ENCODE measurements around the gene STXBP5L.
"Not testable (repeated sequence)": the region's sequence is repeated elsewhere in the genome, so short reads cannot be mapped to it uniquely, and the experiment has no call there.

The STXBP5L gene

DNA sequence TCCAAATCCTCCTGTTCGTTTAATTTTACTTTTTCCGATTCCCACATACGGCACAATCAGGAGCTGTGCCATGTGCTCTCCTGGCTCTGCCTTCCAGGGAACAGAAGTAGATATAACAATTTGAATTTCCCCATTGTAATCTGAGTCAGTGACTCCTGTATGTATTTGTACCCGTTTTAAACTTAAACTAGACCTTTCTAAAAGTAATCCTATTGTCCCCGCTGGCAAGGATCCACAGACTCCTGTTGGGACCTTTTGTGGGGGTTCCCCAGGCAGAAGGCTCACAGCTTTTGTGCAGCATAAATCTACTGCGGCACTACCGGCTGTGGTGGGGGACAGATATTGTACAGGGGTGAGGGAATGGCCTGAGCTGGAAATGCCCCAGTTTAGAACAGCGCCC lies 490.0 kb downstream of the STXBP5L start:
- H3K27ac Mint-ChIP-seq; H3K27me3 Mint-ChIP-seq (ENCODE audit: low read depth); H3K36me3 Mint-ChIP-seq (ENCODE audit: low read depth); H3K9me3 Mint-ChIP-seq; H3K4me3 Mint-ChIP-seq; H3K4me1 Mint-ChIP-seq (ENCODE audit: low read depth): not testable (repeated sequence)

DNA sequence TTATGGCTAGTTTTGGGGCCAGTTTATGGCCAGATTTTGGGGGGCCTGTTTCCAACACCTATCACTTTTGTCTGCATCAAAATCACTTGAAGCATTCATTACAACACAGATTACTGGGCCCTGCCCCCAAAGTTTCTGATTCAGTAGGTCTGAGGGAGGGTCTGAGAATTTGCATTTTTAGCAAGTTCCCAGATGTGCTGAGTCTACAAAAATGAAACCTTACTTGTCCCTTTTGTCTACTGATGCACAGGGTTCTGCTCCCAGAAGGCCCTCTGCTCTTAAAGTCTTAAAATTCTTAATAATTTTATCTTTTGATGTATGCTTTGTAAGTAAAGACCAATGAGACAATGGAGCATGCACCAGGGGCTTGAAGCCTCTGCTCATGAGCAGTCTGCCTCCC lies 491.8 kb downstream of the STXBP5L start:
- no peaks in the 10 kb centered on the region for H3K9me3 Mint-ChIP-seq
- no peaks in the 10 kb centered on the region for H3K4me1 Mint-ChIP-seq (ENCODE audit: low read depth)
- no peak overlapping the region for H3K4me3 Mint-ChIP-seq
- H3K27me3 Mint-ChIP-seq (ENCODE audit: low read depth) = peaks cover 3% of the 10 kb centered on the region
- no peaks in the 10 kb centered on the region for H3K36me3 Mint-ChIP-seq (ENCODE audit: low read depth)
- no peak overlapping the region for H3K27ac Mint-ChIP-seq

DNA sequence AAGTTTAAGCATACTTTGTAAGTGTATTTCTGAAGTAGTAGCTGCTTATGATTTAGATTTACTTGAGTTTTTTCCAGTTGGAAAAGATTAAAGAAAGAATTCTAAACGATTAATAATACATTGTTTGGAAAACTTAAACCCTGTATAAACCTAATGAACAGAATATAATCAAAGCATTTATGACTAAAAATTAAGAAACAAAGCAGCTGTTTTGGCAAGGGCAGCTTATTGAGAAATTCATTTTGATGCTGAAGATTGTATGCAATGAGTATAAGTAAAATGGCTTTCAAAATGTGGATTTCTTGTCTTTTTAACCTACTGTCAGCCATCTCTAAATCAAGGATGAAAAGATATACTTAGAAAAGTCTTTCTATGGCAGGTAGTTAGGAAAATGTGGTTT lies 497.6 kb downstream of the STXBP5L start:
- H3K27ac Mint-ChIP-seq = no peak overlapping the region

DNA sequence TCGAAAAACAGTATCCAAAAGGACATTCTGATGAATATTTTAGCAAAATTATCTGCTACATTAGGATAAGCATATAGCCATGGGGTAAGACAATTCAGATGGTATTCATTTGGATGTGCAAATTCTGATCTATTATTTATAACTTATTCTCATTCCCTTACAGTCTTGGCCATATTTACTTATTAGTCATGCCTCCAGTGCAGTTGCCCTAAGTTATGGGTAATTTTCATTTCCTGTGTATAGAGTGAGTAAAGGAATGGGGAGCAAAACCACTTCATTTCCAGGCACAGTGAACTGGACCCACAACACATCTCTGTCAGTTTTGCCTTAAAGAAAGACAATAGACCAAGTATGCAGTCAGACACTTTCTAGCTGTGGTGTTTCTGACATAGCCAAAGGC lies 503.5 kb downstream of the STXBP5L start:
- Mint-ChIP-seq H3K27me3 (ENCODE audit: low read depth) (no peaks in the 10 kb centered on the region), H3K4me1 (ENCODE audit: low read depth) (no peaks in the 10 kb centered on the region), H3K27ac (no peak overlapping the region), H3K9me3 (no peaks in the 10 kb centered on the region), H3K36me3 (ENCODE audit: low read depth) (no peaks in the 10 kb centered on the region), H3K4me3 (no peak overlapping the region)

More for the DNA sequence above, 497.6 kb downstream of the STXBP5L start:
- H3K9me3 Mint-ChIP-seq = no peaks in the 10 kb centered on the region
- no peak overlapping the region for H3K4me3 Mint-ChIP-seq
- H3K36me3 Mint-ChIP-seq (ENCODE audit: low read depth) = no peaks in the 10 kb centered on the region
- no peaks in the 10 kb centered on the region for H3K4me1 Mint-ChIP-seq (ENCODE audit: low read depth)
- H3K27me3 Mint-ChIP-seq (ENCODE audit: low read depth) = no peaks in the 10 kb centered on the region

DNA sequence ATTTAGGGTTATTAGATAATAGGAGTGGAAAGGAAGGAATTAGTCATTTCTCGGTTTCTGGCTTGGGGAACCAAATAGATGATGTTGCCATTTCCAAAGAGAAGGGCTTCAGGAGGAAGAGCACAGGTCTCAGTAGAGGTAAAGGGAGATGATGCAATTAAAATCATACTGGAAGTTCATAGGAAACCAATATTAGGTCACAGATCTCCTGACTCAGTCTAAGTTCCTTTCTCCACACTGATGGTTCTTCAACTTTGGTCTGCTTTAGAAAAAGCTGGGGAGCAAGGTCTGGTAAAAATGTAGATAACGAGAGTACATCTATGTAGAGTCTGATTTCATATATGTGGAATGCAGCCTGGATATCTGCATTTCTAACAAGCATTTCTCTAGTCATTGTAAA lies 506.9 kb downstream of the STXBP5L start:
- no peaks in the 10 kb centered on the region for H3K9me3 Mint-ChIP-seq
- H3K27ac Mint-ChIP-seq = no peak overlapping the region
- H3K4me1 Mint-ChIP-seq (ENCODE audit: low read depth) = no peaks in the 10 kb centered on the region
- peaks cover 2% of the 10 kb centered on the region for H3K36me3 Mint-ChIP-seq (ENCODE audit: low read depth)
- H3K27me3 Mint-ChIP-seq (ENCODE audit: low read depth) = no peaks in the 10 kb centered on the region
- H3K4me3 Mint-ChIP-seq = no peak overlapping the region

DNA sequence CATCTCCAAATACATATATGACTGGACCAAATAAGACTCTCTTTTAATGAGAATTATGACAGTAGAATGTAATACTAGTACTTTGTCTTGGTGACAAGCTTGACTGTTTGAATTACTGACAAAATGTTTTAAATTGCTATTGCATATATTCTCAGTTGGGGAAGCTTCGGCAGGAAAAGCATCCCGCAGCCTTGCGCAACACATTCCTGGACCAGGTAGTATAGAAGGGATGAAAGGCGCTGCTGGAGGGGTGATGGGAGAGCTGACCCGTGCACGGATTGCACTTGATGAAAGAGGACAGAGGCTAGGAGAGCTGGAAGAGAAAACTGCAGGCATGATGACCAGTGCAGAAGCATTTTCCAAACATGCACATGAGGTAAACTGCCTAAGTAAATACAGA lies 510.2 kb downstream of the STXBP5L start:
- H3K36me3 Mint-ChIP-seq (ENCODE audit: low read depth) = peaks cover 2% of the 10 kb centered on the region
- no peaks in the 10 kb centered on the region for H3K9me3 Mint-ChIP-seq
- no peaks in the 10 kb centered on the region for H3K27me3 Mint-ChIP-seq (ENCODE audit: low read depth)
- H3K27ac Mint-ChIP-seq = no peak overlapping the region
- no peak overlapping the region for H3K4me3 Mint-ChIP-seq
- H3K4me1 Mint-ChIP-seq (ENCODE audit: low read depth) = peaks cover 1% of the 10 kb centered on the region

DNA sequence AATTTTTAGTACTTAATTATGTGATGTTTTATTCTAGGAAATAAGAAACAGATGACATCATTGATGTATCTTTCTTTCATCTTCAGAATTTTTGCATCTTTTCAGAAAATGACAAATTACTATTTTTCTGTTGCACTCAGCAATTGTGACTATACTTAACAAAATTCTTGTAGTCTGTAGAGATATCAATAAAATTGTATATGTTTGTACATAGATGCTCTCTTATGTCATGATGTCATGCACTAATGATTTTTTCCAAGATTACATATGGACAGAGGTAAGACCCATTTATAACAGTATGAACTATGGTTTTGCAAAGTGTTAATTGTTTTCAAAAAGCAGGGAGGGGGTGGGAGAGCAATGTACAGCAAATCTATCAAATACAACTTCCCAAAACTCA lies 516.5 kb downstream of the STXBP5L start:
- no peak overlapping the region for H3K27ac Mint-ChIP-seq
- no peaks in the 10 kb centered on the region for H3K27me3 Mint-ChIP-seq (ENCODE audit: low read depth)
- H3K9me3 Mint-ChIP-seq = no peaks in the 10 kb centered on the region

DNA sequence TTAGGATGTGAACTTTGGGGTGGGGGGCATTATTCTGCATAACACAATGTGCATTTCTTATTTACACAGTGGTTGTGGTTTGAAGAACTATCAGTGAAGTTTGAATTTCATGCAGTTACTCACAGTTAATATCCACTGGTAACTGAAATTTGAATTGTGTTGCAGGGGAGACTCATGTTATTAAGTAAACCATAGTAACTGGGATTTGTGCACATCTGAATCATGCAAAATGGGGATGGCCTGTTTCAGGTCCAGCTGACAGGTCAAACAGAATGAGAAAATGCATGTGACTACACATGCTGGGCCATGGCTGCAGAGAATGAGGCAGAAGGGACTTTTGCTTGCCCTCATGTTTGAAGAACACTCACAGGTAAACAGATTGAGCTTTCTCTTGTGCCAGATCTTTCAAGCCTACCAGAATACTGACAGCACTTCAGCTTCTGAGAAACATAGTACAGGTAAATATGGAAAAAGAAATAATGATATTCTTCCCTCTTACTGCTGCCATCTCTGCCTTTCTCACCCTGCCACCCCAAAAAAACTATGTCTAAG lies 522.7 kb downstream of the STXBP5L start:
- Mint-ChIP-seq H3K4me1 (ENCODE audit: low read depth) (peaks cover 15% of the 10 kb centered on the region), H3K9me3 (no peaks in the 10 kb centered on the region), H3K4me3 (no peak overlapping the region), H3K27ac (no peak overlapping the region), H3K36me3 (ENCODE audit: low read depth) (peaks cover 29% of the 10 kb centered on the region), H3K27me3 (ENCODE audit: low read depth) (no peaks in the 10 kb centered on the region)

More for the DNA sequence above, 516.5 kb downstream of the STXBP5L start:
- Mint-ChIP-seq H3K4me3 (no peak overlapping the region), H3K4me1 (ENCODE audit: low read depth) (peaks cover 2% of the 10 kb centered on the region), H3K36me3 (ENCODE audit: low read depth) (peaks cover 17% of the 10 kb centered on the region)

DNA sequence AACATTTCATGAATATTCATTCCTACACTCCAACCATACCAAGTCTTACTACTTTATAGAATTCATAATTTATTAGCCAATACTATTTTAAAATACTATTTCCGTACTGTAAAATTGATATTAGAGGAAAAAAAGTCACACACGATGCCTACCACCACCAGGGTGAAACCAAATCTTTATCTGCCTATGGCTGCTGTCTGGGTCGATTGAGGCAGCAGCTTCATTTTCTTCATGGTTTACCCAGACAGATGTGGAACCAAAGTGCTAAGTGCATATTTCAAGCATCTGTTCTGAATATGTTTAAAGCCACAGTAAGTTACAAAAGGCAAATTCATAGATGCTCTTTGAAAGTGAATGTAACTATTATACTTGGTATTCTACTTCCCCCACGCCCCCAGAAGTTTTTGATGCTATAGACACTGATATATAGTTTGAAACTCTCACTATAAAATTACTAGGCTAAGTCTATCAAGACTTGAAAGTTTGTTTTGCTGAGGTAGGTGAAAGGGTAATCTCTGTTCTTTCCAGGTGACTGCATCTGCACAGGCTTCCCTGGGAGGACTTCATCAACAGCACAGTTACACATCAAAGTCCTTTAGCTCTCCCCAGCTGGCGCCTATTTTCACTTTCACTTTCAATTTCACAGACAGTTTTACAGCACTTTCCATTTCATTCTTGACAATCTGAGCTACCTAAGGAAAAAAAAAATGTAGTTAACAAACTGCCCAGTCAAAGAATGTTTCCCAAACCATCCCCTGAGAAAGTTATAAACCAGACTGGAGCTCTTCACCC lies 523.9 kb downstream of the STXBP5L start:
- Mint-ChIP-seq H3K27me3 (ENCODE audit: low read depth) (no peaks in the 10 kb centered on the region), H3K4me3 (peak overlapping the region; percentile 6), H3K4me1 (ENCODE audit: low read depth) (peaks cover 15% of the 10 kb centered on the region), H3K9me3 (no peaks in the 10 kb centered on the region), H3K36me3 (ENCODE audit: low read depth) (peaks cover 34% of the 10 kb centered on the region), H3K27ac (peak overlapping the region; percentile 43)

DNA sequence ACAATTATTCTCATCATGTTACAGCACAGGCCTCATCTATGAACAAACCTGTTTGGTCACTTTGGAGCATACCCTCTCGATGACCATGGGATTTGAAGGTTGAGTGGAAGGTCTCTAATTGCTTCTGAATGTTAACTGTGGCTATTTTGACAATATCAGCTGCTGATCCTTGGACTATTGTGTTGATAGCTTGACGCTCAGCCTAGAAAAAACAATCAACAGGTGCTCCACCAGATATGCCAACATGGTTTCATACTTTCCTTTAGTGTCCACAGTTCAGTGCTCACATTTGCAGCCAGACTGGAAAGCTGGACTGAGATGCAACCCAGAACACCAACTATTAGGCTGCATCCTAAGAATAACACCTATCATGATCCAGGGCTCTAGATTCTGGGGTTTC lies 528.1 kb downstream of the STXBP5L start:
- Mint-ChIP-seq H3K4me3 (no peak overlapping the region), H3K36me3 (ENCODE audit: low read depth) (peaks cover 15% of the 10 kb centered on the region), H3K9me3 (no peaks in the 10 kb centered on the region), H3K27ac (no peak overlapping the region), H3K4me1 (ENCODE audit: low read depth) (peaks cover 15% of the 10 kb centered on the region), H3K27me3 (ENCODE audit: low read depth) (no peaks in the 10 kb centered on the region)

DNA sequence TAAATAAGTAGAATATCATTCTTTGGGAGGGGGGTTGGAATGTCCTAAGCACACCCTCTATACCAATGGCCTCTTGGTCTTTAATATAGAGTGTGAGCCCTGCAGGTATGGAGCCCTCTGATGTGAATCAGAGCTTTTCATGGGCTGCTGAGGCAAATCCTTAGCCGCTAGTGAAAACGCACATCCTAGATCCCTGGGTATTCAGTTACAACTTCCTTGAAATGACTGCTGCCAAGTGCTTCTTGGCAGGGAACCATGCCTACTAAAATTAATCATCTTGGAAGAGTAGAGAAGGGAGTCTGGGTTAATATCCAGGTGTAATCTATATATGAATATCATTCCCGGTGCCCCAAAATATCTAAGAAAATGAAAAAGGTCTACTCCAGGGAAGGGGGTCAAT lies 528.6 kb downstream of the STXBP5L start:
- peaks cover 15% of the 10 kb centered on the region for H3K36me3 Mint-ChIP-seq (ENCODE audit: low read depth)
- H3K27me3 Mint-ChIP-seq (ENCODE audit: low read depth) = no peaks in the 10 kb centered on the region
- peaks cover 15% of the 10 kb centered on the region for H3K4me1 Mint-ChIP-seq (ENCODE audit: low read depth)
- no peak overlapping the region for H3K27ac Mint-ChIP-seq
- no peaks in the 10 kb centered on the region for H3K9me3 Mint-ChIP-seq
- H3K4me3 Mint-ChIP-seq = no peak overlapping the region

DNA sequence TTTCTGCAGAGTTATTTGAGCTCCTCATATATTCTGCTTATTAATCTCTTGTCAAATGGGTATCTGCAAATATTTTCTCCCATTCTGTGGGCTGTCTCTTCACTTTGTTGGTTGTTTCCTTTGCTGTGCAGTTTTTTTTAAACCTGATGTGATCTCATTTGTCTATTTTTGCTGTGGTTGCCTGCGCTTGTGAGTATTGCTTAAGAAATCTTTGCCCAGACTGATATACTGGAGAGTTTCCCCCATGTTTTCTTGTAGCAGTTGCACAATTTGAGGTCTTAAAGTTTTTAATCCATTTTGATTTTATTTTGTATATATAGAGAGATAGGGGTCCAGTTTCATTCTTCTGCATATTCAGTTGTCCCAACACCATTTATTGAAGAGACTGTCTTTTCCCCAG lies 535.5 kb downstream of the STXBP5L start:
- Mint-ChIP-seq H3K4me1 (ENCODE audit: low read depth) (no peaks in the 10 kb centered on the region), H3K4me3 (no peak overlapping the region), H3K27ac (no peak overlapping the region), H3K36me3 (ENCODE audit: low read depth) (peaks cover 29% of the 10 kb centered on the region), H3K27me3 (ENCODE audit: low read depth) (no peaks in the 10 kb centered on the region), H3K9me3 (peaks cover 3% of the 10 kb centered on the region)

DNA sequence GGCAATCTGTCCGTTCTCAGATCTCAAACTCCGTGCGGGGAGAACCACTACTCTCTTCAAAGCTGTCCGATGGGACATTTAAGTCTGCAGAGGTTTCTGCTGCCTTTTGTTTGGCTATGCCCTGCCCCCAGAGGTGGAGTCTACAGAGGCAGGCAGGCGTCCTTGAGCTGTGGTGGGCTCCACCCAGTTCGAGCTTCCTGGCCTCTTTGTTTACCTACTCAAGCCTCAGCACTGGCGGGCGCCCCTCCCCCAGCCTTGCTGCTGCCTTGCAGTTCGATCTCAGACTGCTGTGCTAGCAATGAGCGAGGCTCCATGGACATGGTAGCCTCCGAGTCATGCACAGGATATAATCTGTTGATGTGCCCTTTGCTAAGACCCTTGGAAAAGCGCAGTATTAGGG lies 543.7 kb downstream of the STXBP5L start:
- not testable (repeated sequence) for H3K4me3 Mint-ChIP-seq; H3K27ac Mint-ChIP-seq; H3K9me3 Mint-ChIP-seq; H3K27me3 Mint-ChIP-seq (ENCODE audit: low read depth); H3K4me1 Mint-ChIP-seq (ENCODE audit: low read depth)
- H3K36me3 Mint-ChIP-seq (ENCODE audit: low read depth) = peaks cover 54% of the 10 kb centered on the region

DNA sequence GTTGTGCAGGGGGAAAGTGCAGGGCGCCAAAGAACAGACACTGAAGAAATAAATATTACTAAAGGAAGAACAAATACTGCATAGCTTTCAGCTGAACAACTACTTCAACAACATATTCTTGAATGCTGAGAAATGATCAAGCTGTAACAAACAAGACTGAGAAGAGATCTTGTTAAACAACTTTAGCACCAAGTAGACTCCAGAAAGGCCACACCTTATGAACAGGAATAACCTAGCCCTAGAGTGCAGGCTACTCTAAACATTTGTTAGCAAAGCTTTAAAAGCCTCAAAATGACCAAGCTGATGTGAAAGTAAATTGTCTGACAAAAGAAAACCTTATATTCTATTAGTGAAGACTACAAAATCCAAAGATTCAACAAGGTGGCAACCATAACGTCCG lies 554.6 kb downstream of the STXBP5L start:
- Mint-ChIP-seq H3K27me3 (ENCODE audit: low read depth) (no peaks in the 10 kb centered on the region), H3K36me3 (ENCODE audit: low read depth) (peaks cover 55% of the 10 kb centered on the region), H3K4me3 (no peak overlapping the region), H3K9me3 (peaks cover 8% of the 10 kb centered on the region), H3K4me1 (ENCODE audit: low read depth) (no peaks in the 10 kb centered on the region), H3K27ac (no peak overlapping the region)

DNA sequence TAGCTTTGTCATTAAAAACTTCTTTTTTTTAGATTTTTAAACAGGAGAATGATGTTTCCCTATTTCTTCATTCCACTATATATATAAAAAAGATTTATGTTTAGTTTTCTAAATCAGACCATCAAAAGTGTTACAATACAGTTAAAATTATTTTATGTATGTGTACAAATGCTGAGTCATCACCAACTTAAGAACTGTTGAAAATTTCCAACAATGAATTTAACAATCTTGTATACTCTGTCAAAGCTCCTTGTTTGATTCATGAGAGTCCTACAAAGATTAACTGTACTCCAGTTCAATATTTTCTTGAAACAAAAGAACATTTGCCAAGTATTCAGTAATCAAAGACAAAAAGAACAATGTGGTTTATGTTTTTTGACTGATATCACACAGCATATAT lies 555.7 kb downstream of the STXBP5L start:
- Mint-ChIP-seq H3K9me3 (peaks cover 4% of the 10 kb centered on the region), H3K36me3 (ENCODE audit: low read depth) (peaks cover 52% of the 10 kb centered on the region), H3K4me3 (no peak overlapping the region), H3K4me1 (ENCODE audit: low read depth) (no peaks in the 10 kb centered on the region), H3K27ac (no peak overlapping the region), H3K27me3 (ENCODE audit: low read depth) (no peaks in the 10 kb centered on the region)
